Inferior parietal cortex (tissue), 1 donor: Measurements from ENCODE around the gene RTL9.
"Not testable (repeated sequence)": the region's sequence is repeated elsewhere in the genome, so short reads cannot be mapped to it uniquely, and the experiment has no call there.

ENCODE experiments used
- DNase-seq: peaks from one replicate; pipeline ENCODE4 v3.0.0-alpha.2; 2016; ENCODE audit errors: extremely low spot score

Gene RTL9

DNA sequence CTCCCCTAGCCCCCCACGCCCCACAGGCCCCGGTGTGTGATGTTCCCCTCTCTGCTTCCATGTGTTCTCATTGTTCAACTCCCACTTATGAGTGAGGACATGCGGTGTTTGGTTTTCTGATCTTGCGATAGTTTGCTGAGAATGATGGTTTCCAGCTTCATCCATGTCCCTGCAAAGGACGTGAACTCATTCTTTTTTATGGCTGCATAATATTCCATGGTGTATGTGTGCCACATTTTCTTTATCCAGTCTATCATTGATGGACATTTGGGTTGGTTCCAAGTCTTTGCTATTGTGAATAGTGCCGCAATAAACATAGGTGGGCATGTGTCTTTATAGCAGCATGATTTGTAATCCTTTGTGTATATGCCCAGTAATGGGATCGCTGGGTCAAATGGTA, 47.6 kb downstream of the RTL9 start:
- not testable (repeated sequence) for DNase-seq

DNA sequence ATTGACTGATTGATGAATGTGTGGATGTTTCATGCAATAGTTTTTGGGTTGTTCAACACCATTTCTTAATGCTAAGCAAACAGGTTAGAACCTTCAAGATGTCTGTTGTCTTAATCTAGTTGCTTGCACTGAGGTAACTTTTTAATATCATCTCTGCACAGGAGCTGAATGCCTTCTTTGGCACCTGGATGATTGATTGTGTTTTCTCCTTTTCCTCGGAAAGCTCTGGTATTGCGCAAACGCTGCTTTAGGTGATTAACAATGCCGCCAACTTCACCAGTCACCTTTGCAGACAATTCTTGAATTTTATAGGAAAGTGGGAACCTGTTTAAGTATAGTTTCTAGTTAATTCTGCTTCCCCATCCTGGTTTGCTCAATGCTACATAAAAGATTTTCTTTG, 48.2 kb downstream of the RTL9 start:
- no peak for DNase-seq

DNA sequence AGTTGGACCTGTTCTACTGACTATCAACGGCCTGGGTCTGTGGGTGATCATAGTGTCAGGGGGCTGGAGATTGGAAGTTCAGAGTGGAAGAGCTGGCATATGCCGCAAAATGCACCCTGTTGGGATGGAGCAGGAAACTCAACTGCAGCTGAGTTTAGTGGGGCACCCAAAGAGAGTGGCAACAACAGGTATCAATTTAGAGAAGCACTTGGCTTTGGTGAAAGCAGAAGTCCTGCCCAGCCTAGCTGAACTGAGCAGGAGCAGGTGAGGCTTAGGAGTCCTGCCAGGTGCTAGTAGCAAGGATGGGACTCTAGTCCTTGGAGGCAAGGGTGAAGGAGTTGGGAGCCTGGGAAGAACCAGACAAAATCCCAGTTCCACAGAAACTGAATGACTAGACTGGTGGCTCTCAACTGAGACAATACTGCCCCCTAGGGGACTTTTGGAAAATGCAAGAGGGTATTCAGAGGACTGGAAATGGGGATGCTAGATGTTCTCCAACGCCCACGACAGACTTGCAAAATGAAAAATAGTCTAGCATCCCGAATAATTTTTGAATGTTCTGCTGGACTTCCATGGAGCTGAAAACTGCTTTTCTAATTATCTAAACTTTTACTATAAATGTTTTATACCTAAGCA, 49.4 kb downstream of the RTL9 start:
- DNase-seq, result peak; percentile 81
